H1 (cell line): ENCODE data around the gene CAPN1. TPM values are rescaled to one million over a fixed set of nuclear protein-coding genes. Genes with fewer than 3 reads are reported as not detected.

Experiments
- CTCF ChIA-PET: fragments of 300-600 bp; sonication (Branson Sonifier 250); formaldehyde crosslinking; loops from one replicate; lab custom pipeline; 2021; ENCODE audit not compliant: partially characterized antibody; lab: Charles Lee
- POLR2A ChIA-PET: fragments of 300-600 bp; sonication (Branson Sonifier 250); formaldehyde crosslinking; loops from one replicate; lab custom pipeline; 2021; ENCODE audit warnings: inconsistent platforms; ENCODE audit not compliant: partially characterized antibody; lab: Charles Lee
- DNase-seq, 2 experiments: peaks; one replicate each; pipeline versions ENCODE4 v3.0.0 to v3.0.0-alpha.2; 2010 to 2022; ENCODE audit warnings: low spot score in 2 of 2, low read depth in 1 of 2, mixed read lengths in 1 of 2
- FAIRE-seq: peaks from 2 replicates; lab custom pipeline; 2011; peaks lifted over from hg19 to GRCh38; lab: Jason Lieb, UNC
- H2AFZ ChIP-seq: 2 replicates; pipeline ENCODE4 v1.8.1; 2012; ENCODE audit warnings: low read length, inconsistent platforms
- H2AK5ac ChIP-seq: 2 replicates; pipeline ENCODE4 v1.6.1; 2013; ENCODE audit warnings: low read depth, low read length
- H2BK120ac ChIP-seq: replicated peaks from 2 replicates; pipeline ENCODE3; 2013; ENCODE audit warnings: low read depth, low read length, inconsistent platforms
- H2BK12ac ChIP-seq: 2 replicates; pipeline ENCODE4 v1.6.1; 2013; ENCODE audit warnings: low read depth, low read length
- H2BK15ac ChIP-seq: 2 replicates; pipeline ENCODE4 v1.6.1; 2013; ENCODE audit warnings: low read length
- H2BK20ac ChIP-seq: 2 replicates; pipeline ENCODE4 v1.6.1; 2013; ENCODE audit warnings: low read length
- H2BK5ac ChIP-seq: 2 replicates; pipeline ENCODE4 v1.6.1; 2013; ENCODE audit warnings: low read depth, low read length
- H3K14ac ChIP-seq: 2 replicates; pipeline ENCODE4 v1.6.1; 2013; ENCODE audit warnings: inconsistent platforms; ENCODE audit not compliant: insufficient read length
- H3K18ac ChIP-seq: 2 replicates; pipeline ENCODE4 v1.6.1; 2013; ENCODE audit warnings: low read length; ENCODE audit errors: extremely low read depth
- H3K23ac ChIP-seq: 2 replicates; pipeline ENCODE4 v1.6.1; 2013; ENCODE audit warnings: inconsistent platforms; ENCODE audit not compliant: insufficient read length
- H3K23me2 ChIP-seq: 2 replicates; pipeline ENCODE4 v1.6.1; 2013; ENCODE audit warnings: low read depth, low read length
- H3K27ac ChIP-seq: 2 replicates; pipeline ENCODE4 v1.6.1; 2011; ENCODE audit warnings: low read depth, low read length, inconsistent platforms
- H3K27me3 ChIP-seq, 4 experiments: replicated peaks in 1 of 4; 1 replicate in 1 of 4; 2 replicates in 3 of 4; pipeline versions ENCODE4 v1.6.1 to v1.8.1; 2011 to 2013; ENCODE audit warnings: low read length in 3 of 4, mild to moderate bottlenecking in 3 of 4, inconsistent platforms in 2 of 4, mixed read lengths in 2 of 4, moderate library complexity in 1 of 4; ENCODE audit not compliant: control insufficient read depth in 3 of 4, insufficient read depth in 3 of 4; ENCODE audit errors: extremely low read depth in 1 of 4
- H3K36me3 ChIP-seq, 4 experiments: 2 replicates each; pipeline versions ENCODE4 v1.6.1 to v1.8.1; 2011 to 2013; ENCODE audit warnings: mild to moderate bottlenecking in 4 of 4, low read length in 3 of 4, moderate library complexity in 2 of 4, control low read depth in 1 of 4, inconsistent platforms in 1 of 4; ENCODE audit not compliant: insufficient read depth in 4 of 4, control insufficient read depth in 2 of 4
- H3K4ac ChIP-seq: replicated peaks from 2 replicates; pipeline ENCODE3; 2013; ENCODE audit warnings: low read length, low read depth, mixed read lengths, inconsistent platforms; ENCODE audit not compliant: insufficient read length
- H3K4me1 ChIP-seq, 4 experiments: replicated peaks in 1 of 4; 1 replicate in 1 of 4; 2 replicates in 3 of 4; pipeline versions ENCODE4 v1.6.1 to v1.8.1; 2011 to 2013; ENCODE audit warnings: low read length in 3 of 4, inconsistent platforms in 2 of 4, mixed read lengths in 1 of 4; ENCODE audit not compliant: insufficient read depth in 4 of 4, control insufficient read depth in 3 of 4
- H3K4me2 ChIP-seq, 2 experiments: 2 replicates each; pipeline versions ENCODE4 v1.6.1 to v1.8.1; 2011 to 2013; ENCODE audit warnings: low read depth in 2 of 2, low read length in 2 of 2, control low read depth in 1 of 2, inconsistent platforms in 1 of 2, mild to moderate bottlenecking in 1 of 2; ENCODE audit not compliant: insufficient read depth in 1 of 2
- H3K4me3 ChIP-seq, 4 experiments: fragments of 200-600, 300-600 bp in 1 of 4; sonication (generic), shearing (Covaris generic), sonication (Bioruptor Twin) in 1 of 4; 2 replicates each; pipeline versions ENCODE4 v1.5.1 to v1.8.1; 2011 to 2016; ENCODE audit warnings: low read length in 4 of 4, low read depth in 3 of 4, control low read depth in 2 of 4, inconsistent platforms in 2 of 4, mild to moderate bottlenecking in 2 of 4, mixed read lengths in 1 of 4, moderate library complexity in 1 of 4; ENCODE audit not compliant: insufficient read depth in 2 of 4; ENCODE audit errors: extremely low read depth in 1 of 4
- H3K56ac ChIP-seq: replicated peaks from 2 replicates; pipeline ENCODE3; 2013; ENCODE audit warnings: low read depth, mild to moderate bottlenecking, mixed read lengths, low read length, inconsistent platforms; ENCODE audit not compliant: insufficient read length
- H3K79me1 ChIP-seq: 2 replicates; pipeline ENCODE4 v1.6.1; 2013; ENCODE audit warnings: low read depth, low read length, control low read depth
- H3K79me2 ChIP-seq, 2 experiments: 2 replicates each; pipeline versions ENCODE4 v1.6.1 to v1.8.1; 2012 to 2013; ENCODE audit warnings: low read length in 2 of 2, mild to moderate bottlenecking in 2 of 2, inconsistent platforms in 1 of 2; ENCODE audit not compliant: insufficient read depth in 2 of 2, control insufficient read depth in 1 of 2
- H3K9ac ChIP-seq, 4 experiments: replicated peaks in 1 of 4; 1 replicate in 1 of 4; 2 replicates in 3 of 4; pipeline versions ENCODE4 v1.6.1 to v1.8.1; 2011 to 2013; ENCODE audit warnings: low read depth in 3 of 4, low read length in 3 of 4, control low read depth in 2 of 4, mild to moderate bottlenecking in 2 of 4, moderate library complexity in 2 of 4, inconsistent platforms in 1 of 4; ENCODE audit errors: extremely low read depth in 1 of 4
- H3K9me3 ChIP-seq, 2 experiments: 2 replicates each; pipeline versions ENCODE4 v1.6.1 to v1.8.1; 2012 to 2013; ENCODE audit warnings: mild to moderate bottlenecking in 2 of 2, moderate library complexity in 2 of 2, control low read depth in 1 of 2, inconsistent platforms in 1 of 2, low read depth in 1 of 2, low read length in 1 of 2, mixed read lengths in 1 of 2; ENCODE audit not compliant: insufficient read depth in 2 of 2
- H4K20me1 ChIP-seq, 2 experiments: replicated peaks in 1 of 2; 2 replicates each; pipeline versions ENCODE3 to v1.8.1; 2011 to 2013; ENCODE audit warnings: inconsistent platforms in 2 of 2, low read length in 2 of 2, mild to moderate bottlenecking in 1 of 2; ENCODE audit not compliant: insufficient read depth in 2 of 2, control insufficient read depth in 1 of 2
- H4K5ac ChIP-seq: 2 replicates; pipeline ENCODE4 v1.6.1; 2013; ENCODE audit warnings: low read length, low read depth, mixed read lengths, inconsistent platforms; ENCODE audit not compliant: insufficient read length
- H4K8ac ChIP-seq: 2 replicates; pipeline ENCODE4 v1.8.0; 2013; ENCODE audit warnings: mild to moderate bottlenecking, moderate library complexity, low read length, inconsistent platforms; ENCODE audit not compliant: insufficient read depth; ENCODE audit errors: extremely low read depth
- H4K91ac ChIP-seq: replicated peaks from 2 replicates; pipeline ENCODE3; 2013; ENCODE audit warnings: low read length, mixed read lengths, inconsistent platforms; ENCODE audit not compliant: insufficient read length
- RAD21 ChIP-seq, 2 experiments: IDR thresholded peaks in 1 of 2; conservative IDR thresholded peaks in 1 of 2; 2 replicates each; pipeline ENCODE4 v1.6.1; 2011; ENCODE audit warnings: low read depth in 2 of 2, low read length in 2 of 2, improper control_type of control experiment in 1 of 2, inconsistent platforms in 1 of 2, mild to moderate bottlenecking in 1 of 2, moderate library complexity in 1 of 2
- TAF7 ChIP-seq: optimal IDR thresholded peaks from 2 replicates; pipeline ENCODE3; 2011; ENCODE audit warnings: low read depth, mild to moderate bottlenecking, inconsistent platforms, low read length, moderate library complexity, borderline replicate concordance
- WGBS, 2 experiments: shearing (Covaris generic) in 1 of 2; methylation state at CpG; one replicate each; pipeline versions ENCODE4 v1.1.6 to v1.1.7; 2013 to 2015; ENCODE audit warnings: low lambda C conversion rate in 2 of 2, mixed read lengths in 2 of 2, inconsistent platforms in 1 of 2, low coverage in 1 of 2, missing lambda C conversion rate in 1 of 2; ENCODE audit not compliant: insufficient replicate concordance in 2 of 2, insufficient coverage in 1 of 2, insufficient read length in 1 of 2; ENCODE audit errors: extremely low coverage in 1 of 2, missing lambda C conversion rate in 1 of 2; 5-methylcytosine and 5-hydroxymethylcytosine counted together
- polyA plus RNA-seq, 7 experiments: library from polyadenylated mRNA; depleted of rRNA in 3 of 7; stranded (reverse) in 5 of 7; unstranded in 2 of 7; fragments of >200 nt in 5 of 7; fragments of 200-250 nt in 2 of 7; gene quantifications; 1 replicate in 5 of 7; 2 replicates in 1 of 7; 4 replicates in 1 of 7; pipeline versions ENCODE4 v1.2.1 to v1.2.3, GENCODE V29; 2011 to 2013; ENCODE audit warnings: missing spikeins in 2 of 7, mixed read lengths in 2 of 7
- total RNA-seq: library from RNA; stranded (reverse); fragmentation: NEBNext Ultra II Directional; extraction: Animal tissue kit (Norgen Biotek cat#: 25700); gene quantifications from 2 replicates; pipeline ENCODE4 v1.2.1, GENCODE V29; 2021
- TF ChIP-seq, protein P1 (sequence below), 3 experiments: IDR thresholded peaks; 1 replicate in 2 of 3; 2 replicates in 1 of 3; pipeline versions ENCODE4 v1.5.1 to v1.6.1; 2011; ENCODE audit warnings: low read length in 3 of 3, mild to moderate bottlenecking in 3 of 3, inconsistent platforms in 2 of 3, low read depth in 1 of 3, moderate library complexity in 1 of 3; ENCODE audit not compliant: insufficient read depth in 1 of 3; ENCODE audit errors: control extremely low read depth in 1 of 3

Gene CAPN1
- total and polyA plus RNA-seq, 2 of the 8 experiments (the other 6 are each of a cell fraction or from before 2014, with no cell fraction given), result 194 to 233 TPM

DNA sequence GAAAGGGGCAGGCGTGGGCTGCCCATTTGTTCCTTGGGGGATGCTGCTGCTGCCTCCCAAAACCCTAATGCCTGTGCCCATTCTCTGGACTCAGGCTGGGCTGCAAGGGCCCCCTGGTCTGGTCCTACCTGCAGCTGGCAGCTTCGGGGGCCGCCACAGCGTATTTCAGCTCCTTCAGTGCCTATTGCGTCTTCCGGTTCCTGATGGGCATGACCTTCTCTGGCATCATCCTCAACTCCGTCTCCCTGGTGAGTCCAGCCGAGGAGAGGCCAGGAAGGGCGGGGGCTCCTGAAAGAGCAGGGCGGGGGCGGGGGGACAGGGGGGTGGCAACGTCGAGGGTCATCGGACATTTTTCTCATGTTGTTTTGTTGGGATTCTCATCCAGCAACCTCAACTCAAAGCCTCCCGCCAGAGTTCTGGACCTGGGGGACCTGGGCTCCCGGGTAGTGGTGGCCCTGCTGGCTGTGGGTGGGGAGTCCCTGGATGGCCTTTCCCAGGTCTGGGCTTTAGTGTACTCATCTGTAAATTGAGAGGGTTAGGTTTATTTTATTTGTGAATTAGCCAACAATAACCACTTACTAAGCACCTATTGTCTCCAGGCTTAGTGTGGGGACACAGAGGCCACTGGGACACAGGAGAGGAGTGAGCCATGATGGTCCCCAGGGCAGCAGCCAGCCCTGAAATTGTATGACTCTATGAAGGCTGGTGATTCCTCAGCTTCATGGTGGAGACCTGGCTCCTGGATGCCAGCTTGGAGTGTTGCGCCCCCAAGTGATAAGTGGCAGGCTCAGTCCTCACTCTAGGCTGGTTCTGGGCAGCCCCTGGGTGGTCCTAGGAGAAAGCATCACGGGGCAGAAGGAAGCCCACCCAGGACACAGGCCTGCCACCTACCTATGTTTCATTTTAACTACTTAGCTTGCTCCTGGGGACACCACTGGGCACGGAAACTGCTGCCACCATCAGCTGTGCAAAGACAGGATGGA, 36.0 kb downstream of the CAPN1 start:
- 93% methylated on average over 16 of the region's 19 CpGs; no CpG with 5 or more reads in 1 of the 2 experiments for WGBS, 2 experiments

More for the DNA sequence above, 36.0 kb downstream of the CAPN1 start:
- Histone ChIP-seq H3K14ac (no peak overlapping the region), H2AK5ac (no peak overlapping the region; the same call in 1 of the 2 replicates)
- TF ChIP-seq, protein P1, sequence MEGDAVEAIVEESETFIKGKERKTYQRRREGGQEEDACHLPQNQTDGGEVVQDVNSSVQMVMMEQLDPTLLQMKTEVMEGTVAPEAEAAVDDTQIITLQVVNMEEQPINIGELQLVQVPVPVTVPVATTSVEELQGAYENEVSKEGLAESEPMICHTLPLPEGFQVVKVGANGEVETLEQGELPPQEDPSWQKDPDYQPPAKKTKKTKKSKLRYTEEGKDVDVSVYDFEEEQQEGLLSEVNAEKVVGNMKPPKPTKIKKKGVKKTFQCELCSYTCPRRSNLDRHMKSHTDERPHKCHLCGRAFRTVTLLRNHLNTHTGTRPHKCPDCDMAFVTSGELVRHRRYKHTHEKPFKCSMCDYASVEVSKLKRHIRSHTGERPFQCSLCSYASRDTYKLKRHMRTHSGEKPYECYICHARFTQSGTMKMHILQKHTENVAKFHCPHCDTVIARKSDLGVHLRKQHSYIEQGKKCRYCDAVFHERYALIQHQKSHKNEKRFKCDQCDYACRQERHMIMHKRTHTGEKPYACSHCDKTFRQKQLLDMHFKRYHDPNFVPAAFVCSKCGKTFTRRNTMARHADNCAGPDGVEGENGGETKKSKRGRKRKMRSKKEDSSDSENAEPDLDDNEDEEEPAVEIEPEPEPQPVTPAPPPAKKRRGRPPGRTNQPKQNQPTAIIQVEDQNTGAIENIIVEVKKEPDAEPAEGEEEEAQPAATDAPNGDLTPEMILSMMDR (IDR thresholded peaks at IDR 0.05; ENCODE audit: control extremely low read depth in 1 of 3, insufficient read depth in 1 of 3, low read depth in 1 of 3, low read length in 3 of 3), result peak; percentile 42 to 48 (median 47)
- TF ChIP-seq TAF7 (no peak), RAD21 (IDR thresholded peaks at IDR 0.05 in 1 of 2, conservative IDR thresholded peaks at IDR 0.05 in 1 of 2; ENCODE audit: low read depth in 2 of 2, low read length in 2 of 2) (peak; percentile 46 to 64)
- TF ChIP-seq, all 59 proteins: peak for 2
- Histone ChIP-seq H4K8ac (no peak overlapping the region), H2BK5ac (no peak overlapping the region; the same call in 1 of the 2 replicates), H2AFZ (no peak overlapping the region), H2BK20ac (no peak overlapping the region), H3K79me2 (peaks cover 0 to 15% of the 10 kb centered on the region in 2 experiments; a peak in 1 of 4 replicates), H3K36me3 (no peaks in the 10 kb centered on the region), H3K4me2 (no peak overlapping the region), H3K23ac (no peak overlapping the region), H3K9me3 (no peaks in the 10 kb centered on the region), H4K91ac (no peak overlapping the region), H3K79me1 (peaks cover 4% of the 10 kb centered on the region), H3K9ac (no peak overlapping the region; a peak in 1 of 7 replicates), H2BK12ac (0 out of 2 replicates have a peak overlapping the region, but pooled peaks have one; percentile 39), H2BK15ac (peak overlapping the region; percentile 46; the same call in 1 of the 2 replicates), H3K4me1 (peaks cover 4 to 20% (median 15%) of the 10 kb centered on the region in 4 experiments), H2BK120ac (no peak overlapping the region), H3K23me2 (peaks cover 11% of the 10 kb centered on the region; the same call in 1 of the 2 replicates), H3K27me3 (no peaks in the 10 kb centered on the region), H3K4me3 (no peak overlapping the region), H4K20me1 (peaks cover 0 to 3% of the 10 kb centered on the region in 2 experiments), H3K27ac (no peak overlapping the region), H3K56ac (no peak overlapping the region), H3K18ac (no peak overlapping the region), H3K4ac (no peak overlapping the region), H4K5ac (no peak overlapping the region)
- ChIA-PET POLR2A (interaction anchor here (0.6 to 18.1 kb wide), 12 partner anchors 8 to 100 kb away, joined by 3 to 324 read pairs (median 4); partner anchors contain the start of genes POLA2 and ZNHIT2), CTCF (interaction anchor here (1.1 to 15.4 kb wide), 6 partner anchors 9 to 129 kb away, joined by 3 to 258 read pairs (median 12); a partner anchor contains a TSS)
- FAIRE-seq (no peak), DNase-seq (no peak)
